ENCODE results near the gene ARHGEF12. TPM values are rescaled to one million over a fixed set of nuclear protein-coding genes. Genes with fewer than 3 reads are reported as not detected.

The ARHGEF12 gene
- polyA plus RNA-seq, 3 donors = 0.25 to 0.87 (median 0.27) TPM

GRCh38 chr11:120529214-120529613 is 193.0 kb downstream of the ARHGEF12 start:
- Mint-ChIP-seq H3K36me3 (no peaks in the 10 kb centered on the region), H3K4me1 (no peaks in the 10 kb centered on the region), H3K27me3 (ENCODE audit: low read depth in 3 of 3) (peaks cover 9 to 25% (median 14%) of the 10 kb centered on the region in 3 donors), H3K4me3 (no peak overlapping the region), H3K9me3 (peaks cover 0 to 2% (median 0%) of the 10 kb centered on the region in 7 donors), H3K27ac (no peak overlapping the region)
- DNase-seq = no peak
- no peaks in the 10 kb centered on the region for H3K36me3 ChIP-seq (replicated peaks in 1 of 2; ENCODE audit: control insufficient read depth in 1 of 2, insufficient read depth in 2 of 2, low read length in 2 of 2)
- no peak overlapping the region for H3K4me2 ChIP-seq (replicated peaks; ENCODE audit: extremely low read depth, low read length, poor library complexity, severe bottlenecking)
- H3K9ac ChIP-seq (ENCODE audit: insufficient read depth, low read length, poor library complexity, severe bottlenecking) = no peak overlapping the region
- no peak overlapping the region for H3K27ac ChIP-seq (ENCODE audit: low read depth in 1 of 2, low read length in 2 of 2)
- no peaks in the 10 kb centered on the region for H3K4me1 ChIP-seq (ENCODE audit: control insufficient read depth in 1 of 2, insufficient read depth in 2 of 2, low read length in 2 of 2)
- 96% methylated on average over 6 of the region's 7 CpGs for WGBS (ENCODE audit: insufficient coverage)
- H4K20me1 ChIP-seq (ENCODE audit: insufficient read depth, low read length) = no peaks in the 10 kb centered on the region
- peaks cover 0 to 6% of the 10 kb centered on the region in 2 donors for H3K27me3 ChIP-seq (ENCODE audit: control insufficient read depth in 2 of 2, insufficient read depth in 2 of 2, low read length in 2 of 2)
- TF ChIP-seq CTCF (IDR thresholded peaks at IDR 0.05) = no peak
- H3K4me3 ChIP-seq (replicated peaks in 1 of 3; ENCODE audit: low read depth in 2 of 3, low read length in 3 of 3) = no peak overlapping the region
- no peak overlapping the region for H2AFZ ChIP-seq (ENCODE audit: insufficient read depth, low read depth, low read length, poor library complexity, severe bottlenecking)
- intact Hi-C loops (cut with micrococcal nuclease) = no loop called here
- H3K79me2 ChIP-seq (ENCODE audit: insufficient read depth, low read length) = no peaks in the 10 kb centered on the region
- no peaks in the 10 kb centered on the region for H3K9me3 ChIP-seq (replicated peaks in 1 of 2; ENCODE audit: control insufficient read depth in 1 of 2, insufficient read depth in 1 of 2, low read length in 2 of 2)

GRCh38 chr11:120529911-120530310 is 193.7 kb downstream of the ARHGEF12 start:
- H3K79me2 ChIP-seq (ENCODE audit: insufficient read depth, low read length) = no peaks in the 10 kb centered on the region
- Mint-ChIP-seq H3K36me3 (no peaks in the 10 kb centered on the region), H3K4me3 (no peak overlapping the region), H3K9me3 (peaks cover 0 to 2% (median 0%) of the 10 kb centered on the region in 7 donors), H3K27ac (no peak overlapping the region), H3K4me1 (no peaks in the 10 kb centered on the region), H3K27me3 (ENCODE audit: low read depth in 3 of 3) (peaks cover 10 to 21% (median 14%) of the 10 kb centered on the region in 3 donors)
- H3K4me2 ChIP-seq (replicated peaks; ENCODE audit: extremely low read depth, low read length, poor library complexity, severe bottlenecking) = no peak overlapping the region
- peaks cover 0 to 6% of the 10 kb centered on the region in 2 donors for H3K27me3 ChIP-seq (ENCODE audit: control insufficient read depth in 2 of 2, insufficient read depth in 2 of 2, low read length in 2 of 2)
- no peak overlapping the region for H3K27ac ChIP-seq (ENCODE audit: low read depth in 1 of 2, low read length in 2 of 2)
- H3K9me3 ChIP-seq (replicated peaks in 1 of 2; ENCODE audit: control insufficient read depth in 1 of 2, insufficient read depth in 1 of 2, low read length in 2 of 2) = no peaks in the 10 kb centered on the region
- 78% methylated on average over 5 of the region's 6 CpGs for WGBS (ENCODE audit: insufficient coverage)
- no peak overlapping the region for H2AFZ ChIP-seq (ENCODE audit: insufficient read depth, low read depth, low read length, poor library complexity, severe bottlenecking)
- no peak overlapping the region for H3K9ac ChIP-seq (ENCODE audit: insufficient read depth, low read length, poor library complexity, severe bottlenecking)
- no peaks in the 10 kb centered on the region for H4K20me1 ChIP-seq (ENCODE audit: insufficient read depth, low read length)
- intact Hi-C loops (cut with micrococcal nuclease) = no loop called here
- no peak for TF ChIP-seq CTCF (IDR thresholded peaks at IDR 0.05)
- no peaks in the 10 kb centered on the region for H3K36me3 ChIP-seq (replicated peaks in 1 of 2; ENCODE audit: control insufficient read depth in 1 of 2, insufficient read depth in 2 of 2, low read length in 2 of 2)
- no peak for DNase-seq
- no peaks in the 10 kb centered on the region for H3K4me1 ChIP-seq (ENCODE audit: control insufficient read depth in 1 of 2, insufficient read depth in 2 of 2, low read length in 2 of 2)
- H3K4me3 ChIP-seq (replicated peaks in 1 of 3; ENCODE audit: low read depth in 2 of 3, low read length in 3 of 3) = no peak overlapping the region
